IPS DF 6.9 (cell line): ENCODE results near the gene PDCD1.

Experiments
- DNase-seq: peaks from one replicate; pipeline ENCODE4 v3.0.0-alpha.2; 2013; ENCODE audit warnings: low read depth, low spot score
- H3K27ac ChIP-seq: one replicate; pipeline ENCODE4 v1.5.1; 2013; ENCODE audit warnings: low read length, control low read depth
- H3K27me3 ChIP-seq: 2 replicates; pipeline ENCODE4 v1.6.1; 2013; ENCODE audit warnings: mild to moderate bottlenecking, low read length; ENCODE audit not compliant: control insufficient read depth, insufficient read depth
- H3K36me3 ChIP-seq: 2 replicates; pipeline ENCODE4 v1.6.1; 2013; ENCODE audit warnings: low read length; ENCODE audit not compliant: control insufficient read depth, insufficient read depth
- H3K4me1 ChIP-seq: 2 replicates; pipeline ENCODE4 v1.6.1; 2013; ENCODE audit warnings: low read length; ENCODE audit not compliant: control insufficient read depth, insufficient read depth
- H3K4me3 ChIP-seq: 2 replicates; pipeline ENCODE4 v1.5.1; 2013; ENCODE audit warnings: mild to moderate bottlenecking, low read length
- H3K9me3 ChIP-seq: 2 replicates; pipeline ENCODE4 v1.6.1; 2013; ENCODE audit warnings: low read length, inconsistent platforms; ENCODE audit not compliant: control insufficient read depth, insufficient read depth
- WGBS: extraction: QIAGEN DNeasy Blood & Tissue Kit; methylation state at CpG from one replicate; pipeline ENCODE4 v1.1.7; 2013; ENCODE audit warnings: mixed read lengths, missing lambda C conversion rate; ENCODE audit not compliant: insufficient read length, insufficient coverage; 5-methylcytosine and 5-hydroxymethylcytosine counted together

PDCD1 gene

GRCh38 chr2:241869087-241869961 is 10.6 kb upstream of the PDCD1 start, which contains the start of gene RTP5:
RTP5 (plus strand) TSS chr2:241869729; CDS start chr2:241869757, 28 bp downstream.
- no peak for DNase-seq
- no peak within 1 kb of the TSS for H3K4me3 ChIP-seq
- no peaks in the 10 kb centered on the region for H3K9me3 ChIP-seq
- peaks cover 3% of the 10 kb centered on the region; the same call in 1 of the 2 replicates for H3K4me1 ChIP-seq
- no CpG with 5 or more reads among the region's 33 CpGs for WGBS
- no peaks in the 10 kb centered on the region for H3K27me3 ChIP-seq
- no peak within 1 kb of the TSS for H3K27ac ChIP-seq
- peaks cover 3% of the 10 kb centered on the region; the same call in 1 of the 2 replicates for H3K36me3 ChIP-seq

GRCh38 chr2:241868661-241869081 is 10.0 kb upstream of the PDCD1 start:
- WGBS: 100% methylated on average over 1 of the region's 15 CpGs
- DNase-seq: no peak

GRCh38 chr2:241867776-241868420 is 9.2 kb upstream of the PDCD1 start:
- H3K36me3 ChIP-seq: peaks cover 3% of the 10 kb centered on the region; the same call in 1 of the 2 replicates
- H3K4me3 ChIP-seq: no peak overlapping the region
- H3K4me1 ChIP-seq: peaks cover 3% of the 10 kb centered on the region
- H3K27me3 ChIP-seq: no peaks in the 10 kb centered on the region
- H3K27ac ChIP-seq: no peak overlapping the region
- DNase-seq: no peak
- no CpG with 5 or more reads among the region's 19 CpGs for WGBS
- H3K9me3 ChIP-seq: no peaks in the 10 kb centered on the region

More at GRCh38 chr2:241868661-241869081, 10.0 kb upstream of the PDCD1 start:
- Histone ChIP-seq H3K27me3 (no peaks in the 10 kb centered on the region), H3K36me3 (peaks cover 3% of the 10 kb centered on the region; the same call in 1 of the 2 replicates), H3K4me1 (peaks cover 3% of the 10 kb centered on the region), H3K27ac (no peak overlapping the region), H3K9me3 (no peaks in the 10 kb centered on the region), H3K4me3 (no peak overlapping the region)

- no peak for DNase-seq
- Histone ChIP-seq H3K4me3 (no peak overlapping the region), H3K4me1 (peaks cover 4% of the 10 kb centered on the region), H3K9me3 (no peaks in the 10 kb centered on the region), H3K27ac (no peak overlapping the region), H3K36me3 (0 out of 2 replicates have a peak, but pooled peaks cover 3% of the 10 kb centered on the region), H3K27me3 (no peaks in the 10 kb centered on the region)
- WGBS: no CpG with 5 or more reads among the region's 33 CpGs
Measured at GRCh38 chr2:241866790-241867645, 8.3 kb upstream of the PDCD1 start.

- H3K27ac ChIP-seq: no peak overlapping the region
- no peaks in the 10 kb centered on the region for H3K27me3 ChIP-seq
- H3K4me3 ChIP-seq: no peak overlapping the region
- 0 out of 2 replicates have a peak, but pooled peaks cover 3% of the 10 kb centered on the region for H3K36me3 ChIP-seq
- H3K4me1 ChIP-seq: peaks cover 6% of the 10 kb centered on the region
- WGBS: no CpG with 5 or more reads among the region's 31 CpGs
- H3K9me3 ChIP-seq: no peaks in the 10 kb centered on the region
- no peak for DNase-seq
Measured at GRCh38 chr2:241865957-241866789, 7.5 kb upstream of the PDCD1 start.

GRCh38 chr2:241865416-241865956 is 6.8 kb upstream of the PDCD1 start:
- Histone ChIP-seq H3K27me3 (no peaks in the 10 kb centered on the region), H3K9me3 (no peaks in the 10 kb centered on the region), H3K4me1 (peaks cover 6% of the 10 kb centered on the region), H3K4me3 (no peak overlapping the region), H3K36me3 (0 out of 2 replicates have a peak, but pooled peaks cover 3% of the 10 kb centered on the region), H3K27ac (no peak overlapping the region)
- DNase-seq: no peak
- WGBS: 100% methylated on average over 3 of the region's 3 CpGs

- Histone ChIP-seq H3K27ac (no peak overlapping the region), H3K36me3 (0 out of 2 replicates have a peak, but pooled peaks cover 3% of the 10 kb centered on the region), H3K9me3 (no peaks in the 10 kb centered on the region), H3K27me3 (no peaks in the 10 kb centered on the region), H3K4me1 (peaks cover 6% of the 10 kb centered on the region), H3K4me3 (no peak overlapping the region)
- 100% methylated on average over 5 of the region's 5 CpGs for WGBS
- no peak for DNase-seq
Measured at GRCh38 chr2:241864850-241865213, 6.1 kb upstream of the PDCD1 start.

- Histone ChIP-seq H3K4me1 (peaks cover 7% of the 10 kb centered on the region), H3K9me3 (no peaks in the 10 kb centered on the region), H3K27ac (no peak overlapping the region), H3K36me3 (0 out of 2 replicates have a peak, but pooled peaks cover 3% of the 10 kb centered on the region), H3K27me3 (no peaks in the 10 kb centered on the region), H3K4me3 (no peak overlapping the region)
- no peak for DNase-seq
- 100% methylated on average over 2 of the region's 2 CpGs for WGBS
Measured at GRCh38 chr2:241864168-241864849, 5.6 kb upstream of the PDCD1 start.

GRCh38 chr2:241863536-241863954 is 4.9 kb upstream of the PDCD1 start:
- WGBS: no CpG with 5 or more reads among the region's 29 CpGs
- H3K27me3 ChIP-seq: no peaks in the 10 kb centered on the region

More at GRCh38 chr2:241863536-241863954, 4.9 kb upstream of the PDCD1 start:
- no peak overlapping the region for H3K4me3 ChIP-seq
- 0 out of 2 replicates have a peak, but pooled peaks cover 3% of the 10 kb centered on the region for H3K36me3 ChIP-seq
- H3K27ac ChIP-seq: no peak overlapping the region
- peaks cover 13% of the 10 kb centered on the region for H3K4me1 ChIP-seq
- no peaks in the 10 kb centered on the region for H3K9me3 ChIP-seq
- no peak for DNase-seq
